GM18951 (cell line): Measurements from ENCODE around the gene FRAS1.

Experiments
- POLR2A ChIP-seq: IDR thresholded peaks from 4 replicates; pipeline ENCODE4 v1.6.1; 2011; ENCODE audit warnings: mild to moderate bottlenecking; ENCODE audit not compliant: insufficient read length, insufficient read depth; ENCODE audit errors: extremely low read depth
- in situ Hi-C: fragments of 300-500 bp; cut with MboI; formaldehyde crosslinking; loops from one replicate; pipeline ENCODE4 v1.12.0; 2022; ENCODE audit warnings: low sequenced_read_pairs, mixed read lengths, inconsistent platforms; ENCODE audit not compliant: unreplicated experiment

Gene FRAS1

DNA sequence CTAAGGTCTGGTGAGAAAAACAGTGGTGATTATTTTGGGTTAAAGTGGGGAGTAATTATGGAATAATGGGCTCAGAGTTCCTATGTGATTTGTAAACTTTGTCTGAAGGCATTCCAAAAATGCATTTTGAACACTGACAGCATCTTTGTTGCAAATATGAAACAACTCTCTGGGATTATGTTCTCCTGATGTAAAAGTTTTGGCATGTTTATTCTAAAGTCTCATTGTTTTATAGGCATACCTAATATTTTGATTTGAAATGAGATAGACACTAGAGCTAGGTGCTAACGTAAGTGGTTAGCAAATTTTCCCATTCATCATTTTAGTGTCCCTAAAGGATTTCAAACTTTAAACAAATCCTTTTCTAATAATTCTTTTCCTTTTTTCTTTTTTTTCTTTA, 353.6 kb downstream of the FRAS1 start:
- in situ Hi-C loops: no loop called here
- no peak for TF ChIP-seq POLR2A

DNA sequence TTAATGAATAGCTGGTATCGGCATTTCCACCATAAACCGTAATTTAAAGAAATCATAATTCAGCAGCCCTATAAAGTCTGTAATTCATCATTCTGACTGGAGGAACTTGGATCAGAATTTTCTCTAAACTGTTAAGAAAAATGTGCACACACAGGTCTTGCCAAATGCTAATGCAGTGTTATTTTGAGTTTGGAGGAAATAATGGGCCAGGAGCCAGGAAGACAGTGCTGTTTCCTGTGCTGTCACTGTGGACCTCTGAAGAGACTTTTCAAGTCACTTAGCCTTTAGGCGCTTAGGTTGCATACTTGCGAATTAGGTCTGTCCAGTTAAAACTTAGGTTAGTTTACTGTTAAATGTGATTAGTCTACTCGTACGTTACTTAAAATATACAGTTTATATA, 357.0 kb downstream of the FRAS1 start:
- no peak for TF ChIP-seq POLR2A
- in situ Hi-C loops: no loop called here

DNA sequence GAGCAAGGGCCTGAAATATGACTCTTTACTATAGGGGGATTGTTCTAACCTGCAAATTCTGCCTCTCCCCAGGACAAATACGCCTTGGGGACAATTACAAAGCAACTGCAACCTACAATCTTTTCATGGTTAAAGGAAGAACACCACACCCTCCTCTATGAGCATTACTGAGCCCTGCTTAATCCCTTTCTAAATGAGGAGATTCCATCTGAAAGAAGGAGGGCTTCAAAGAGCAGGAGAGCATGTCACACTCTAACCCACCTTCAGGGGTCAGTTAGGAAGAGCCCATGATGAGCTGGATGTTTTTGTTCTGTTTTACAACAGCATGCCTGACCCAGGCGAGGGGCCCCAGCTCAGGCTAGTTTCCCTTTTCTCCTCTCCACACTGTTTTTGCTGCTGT, 360.5 kb downstream of the FRAS1 start:
- in situ Hi-C loops: no loop called here
- TF ChIP-seq POLR2A: no peak

DNA sequence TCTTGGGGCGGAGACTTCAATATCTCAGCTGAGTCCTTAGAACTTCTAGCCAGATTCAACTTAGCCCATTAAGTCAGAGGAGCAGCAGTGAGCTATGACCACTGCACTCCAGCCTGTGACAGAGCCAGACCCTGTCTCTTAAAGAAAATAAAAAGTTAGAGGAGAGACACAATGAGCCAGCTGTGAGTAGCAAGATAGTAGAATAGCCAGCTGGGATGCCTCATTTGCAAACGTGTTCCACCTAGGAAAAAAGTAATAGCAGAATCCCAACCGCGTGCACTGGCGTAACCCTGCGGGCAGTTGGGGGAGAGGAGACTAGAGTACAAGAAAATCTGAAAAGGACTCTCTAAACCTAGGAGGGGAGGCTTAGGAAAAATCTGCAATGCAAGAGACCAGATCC, 361.3 kb downstream of the FRAS1 start:
- TF ChIP-seq POLR2A: no peak
- in situ Hi-C loops: no loop called here

GRCh38 chr4:78423790-78424189, 366.7 kb downstream of the FRAS1 start:
- TF ChIP-seq POLR2A: no peak
- in situ Hi-C loops: no loop called here

DNA sequence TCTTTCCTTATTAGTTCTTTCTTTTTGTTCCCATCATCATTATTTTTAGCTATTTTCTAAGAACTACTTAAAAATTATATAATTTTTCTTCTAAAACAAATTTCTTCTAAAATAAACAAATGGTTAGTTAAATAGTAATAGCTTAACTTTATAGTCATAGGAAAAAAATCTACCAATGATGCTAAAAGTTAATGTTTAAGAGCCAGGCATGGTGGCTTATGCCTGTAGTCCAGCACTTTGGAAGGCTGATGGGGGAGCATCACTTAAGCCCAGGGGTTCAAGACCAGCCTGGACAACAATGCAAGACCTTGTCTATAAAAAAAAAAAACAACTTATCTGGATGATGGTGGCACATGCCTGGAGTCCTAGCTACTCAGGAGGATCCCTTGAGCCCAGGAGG, 367.3 kb downstream of the FRAS1 start:
- TF ChIP-seq POLR2A: no peak
- in situ Hi-C loops: no loop called here

GRCh38 chr4:78426972-78427371, 369.8 kb downstream of the FRAS1 start:
- in situ Hi-C loops: no loop called here
- TF ChIP-seq POLR2A: no peak

- in situ Hi-C loops: no loop called here
- TF ChIP-seq POLR2A: no peak
These were observed 371.9 kb downstream of the FRAS1 start for GRCh38 chr4:78428996-78429395.

DNA sequence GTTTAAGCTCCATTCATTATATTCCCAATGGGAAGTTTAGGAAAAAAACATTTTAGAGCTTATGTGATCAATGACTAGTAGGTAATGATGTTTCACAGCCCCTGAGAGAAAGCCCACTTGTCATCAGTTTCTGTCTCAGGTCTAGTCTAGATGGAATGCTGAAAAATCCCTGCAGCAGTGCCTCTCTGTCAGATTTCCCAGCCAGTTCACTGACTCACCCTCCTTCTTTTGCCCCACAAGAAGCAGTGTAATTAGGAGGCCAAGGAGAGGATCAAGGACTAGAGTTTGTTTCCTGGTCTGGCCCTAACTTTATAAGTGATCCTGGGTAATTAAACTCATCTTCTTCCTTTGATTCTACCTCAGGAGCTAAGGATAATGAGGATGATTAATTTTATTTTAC, 375.8 kb downstream of the FRAS1 start:
- in situ Hi-C loops: no loop called here
- no peak for TF ChIP-seq POLR2A

DNA sequence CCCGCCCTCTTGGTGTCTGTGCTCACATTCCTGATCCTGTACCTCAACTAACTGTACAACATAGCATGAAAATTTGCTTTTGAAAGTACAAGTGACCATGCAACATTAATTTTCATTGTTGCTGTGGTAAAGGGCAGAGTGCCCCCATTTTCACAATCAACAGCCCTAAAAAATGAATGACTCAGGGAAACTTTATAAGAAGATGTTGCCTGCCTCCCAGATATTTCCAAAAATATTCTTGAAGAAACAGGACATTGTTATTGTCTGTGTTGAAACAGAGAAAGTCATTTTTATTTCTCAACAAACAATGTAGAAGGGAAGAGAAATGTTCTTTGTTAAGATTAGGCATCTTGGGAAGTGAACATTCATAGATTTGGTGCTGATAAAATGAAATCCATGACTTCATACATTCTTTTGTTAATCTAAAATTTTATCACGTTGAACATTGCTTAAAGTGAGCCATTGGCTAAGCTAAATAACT, 380.5 kb downstream of the FRAS1 start:
- in situ Hi-C loops: no loop called here
- TF ChIP-seq POLR2A: no peak

GRCh38 chr4:78439328-78439727, 382.2 kb downstream of the FRAS1 start:
- in situ Hi-C loops: no loop called here
- TF ChIP-seq POLR2A: no peak

GRCh38 chr4:78441756-78442155, 384.6 kb downstream of the FRAS1 start:
- TF ChIP-seq POLR2A: no peak
- in situ Hi-C loops: no loop called here

- in situ Hi-C loops: no loop called here
- TF ChIP-seq POLR2A: no peak
These were observed 389.5 kb downstream of the FRAS1 start for GRCh38 chr4:78446619-78447018.

DNA sequence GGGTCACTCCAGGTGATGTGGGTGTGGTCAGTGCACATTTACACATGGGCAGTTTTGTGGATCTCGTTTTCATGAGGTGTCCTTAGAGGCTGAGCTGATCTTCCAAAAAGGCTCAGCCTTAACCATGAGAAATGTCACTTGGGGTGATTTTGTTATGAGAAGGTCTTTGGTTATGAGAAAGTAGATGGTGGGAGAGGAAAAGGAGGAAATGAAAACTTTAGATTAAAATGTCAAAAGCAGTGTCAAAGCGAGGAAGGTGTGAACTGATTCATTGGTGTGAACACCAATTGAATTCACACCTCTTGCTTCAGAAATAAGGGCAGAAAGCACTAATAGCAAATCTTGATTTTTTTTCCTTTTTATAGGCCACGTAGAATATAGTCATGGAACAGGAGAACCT, 394.3 kb downstream of the FRAS1 start:
- TF ChIP-seq POLR2A: no peak

DNA sequence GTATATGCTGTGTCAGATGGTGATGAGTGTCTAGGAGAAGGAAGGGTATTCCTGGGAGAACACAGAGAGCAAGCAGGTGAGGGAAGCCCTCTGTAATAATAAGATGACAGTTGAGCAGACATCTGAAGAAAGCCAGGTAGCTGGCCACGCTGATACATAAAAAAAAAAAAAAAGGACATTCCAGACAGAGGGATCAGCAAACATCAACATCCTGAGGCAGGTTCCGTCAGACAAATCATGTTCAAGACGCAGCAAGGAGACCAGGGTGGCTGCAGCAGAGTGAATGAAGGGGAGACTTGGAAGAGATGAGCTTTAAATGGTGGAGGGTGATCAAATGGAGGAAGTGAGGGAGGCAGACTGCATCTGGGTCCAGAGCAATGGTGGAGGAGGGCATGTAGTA, 396.9 kb downstream of the FRAS1 start:
- in situ Hi-C loops: no loop called here
- TF ChIP-seq POLR2A: no peak

More for the DNA sequence above, 394.3 kb downstream of the FRAS1 start:
- in situ Hi-C loops: no loop called here
